HG03280 (cell line): ENCODE measurements around the gene NCSTN.

Experiments
- ATAC-seq: cut with Tn5 transposase; IDR thresholded peaks from one replicate; pipeline ENCODE4 v1.9.1; 2021; ENCODE audit warnings: mild to moderate bottlenecking, moderate library complexity; ENCODE audit not compliant: unreplicated experiment

Gene NCSTN

GRCh38 chr1:160404094-160404493, 60.9 kb downstream of the NCSTN start:
- ATAC-seq, result no peak

GRCh38 chr1:160405331-160405877, 62.2 kb downstream of the NCSTN start:
- no peak for ATAC-seq

GRCh38 chr1:160406131-160406968, 63.2 kb downstream of the NCSTN start:
- no peak for ATAC-seq

- no peak for ATAC-seq
Measured at GRCh38 chr1:160407839-160408801, 64.9 kb downstream of the NCSTN start.
